Fibroblast of gingiva (primary cell): Measurements from ENCODE around the gene ZNF649.

Source experiments
- DNase-seq: peaks from one replicate; pipeline ENCODE4 v3.0.0-alpha.2; 2011; ENCODE audit warnings: low read depth

The ZNF649 gene

DNA sequence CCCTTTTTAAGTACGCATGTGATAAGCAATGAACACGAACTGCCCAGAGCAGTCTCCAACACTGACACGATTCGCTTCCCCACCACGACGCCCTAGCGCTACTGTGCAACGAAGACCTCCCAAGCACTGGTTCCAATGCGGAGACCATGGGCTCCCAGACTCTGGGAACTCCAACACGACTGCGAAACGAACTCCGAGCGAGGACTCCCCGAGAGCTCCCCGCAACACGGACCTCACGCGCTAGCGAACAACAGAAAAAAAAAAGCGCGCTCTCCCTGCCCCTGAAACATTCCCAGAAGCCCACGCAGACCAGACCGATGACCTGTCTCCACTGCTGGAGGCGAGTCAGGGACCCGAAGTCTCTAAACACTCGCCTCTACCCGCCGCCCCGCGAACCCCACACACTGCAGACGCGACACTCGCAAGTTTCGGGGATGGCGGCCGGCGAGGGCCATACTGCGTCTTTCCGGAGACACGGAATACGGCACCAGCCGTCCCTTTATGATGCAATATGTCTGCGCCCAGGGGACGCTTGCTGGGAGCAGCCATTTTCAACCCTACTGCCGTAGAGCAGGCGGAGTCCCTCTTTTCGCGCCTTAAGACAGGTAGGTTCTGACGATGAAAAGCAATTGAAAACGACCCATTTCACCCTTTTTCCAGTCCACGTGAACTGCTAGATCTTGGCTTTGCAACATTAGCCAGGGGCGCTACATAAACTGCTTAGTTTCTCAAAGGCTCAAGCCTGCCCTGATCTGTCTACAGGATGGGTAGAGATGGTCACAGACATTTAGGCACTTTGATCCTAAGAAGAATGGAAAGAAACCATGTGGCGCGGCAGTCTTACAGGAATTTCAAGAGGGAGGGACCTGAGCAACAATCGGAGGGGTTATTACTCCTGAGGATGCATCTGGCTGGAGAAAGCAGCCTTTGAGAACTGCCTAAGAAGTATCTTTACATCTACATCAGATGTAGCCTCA is 17.0 kb downstream of the ZNF649 start, which contains the start of gene ZNF577:
Gene ZNF577 (minus strand): TSS at position 430 of the 977 bp plus-strand sequence. CDS start 7,569 bp downstream, outside the sequence.
- DNase-seq = peak; percentile 92

DNA sequence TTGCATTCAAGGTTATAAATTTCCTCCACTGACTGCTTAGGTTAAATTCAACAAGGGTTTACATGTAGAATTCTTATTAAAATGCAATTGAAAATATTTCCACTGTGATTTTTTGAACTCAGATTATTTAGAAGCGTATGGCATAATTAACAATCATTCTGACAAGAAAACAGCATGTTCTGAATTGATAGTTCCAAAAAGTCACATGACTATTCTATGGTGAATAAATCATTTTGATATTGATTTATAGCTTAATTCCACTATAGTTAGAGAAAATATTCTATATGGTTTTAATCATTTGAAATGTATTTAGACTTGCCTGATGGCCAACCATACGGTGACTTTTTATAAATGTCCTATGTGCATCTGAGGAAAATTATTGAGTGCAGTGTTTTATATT is 20.1 kb downstream of the ZNF649 start:
- DNase-seq = no peak

DNA sequence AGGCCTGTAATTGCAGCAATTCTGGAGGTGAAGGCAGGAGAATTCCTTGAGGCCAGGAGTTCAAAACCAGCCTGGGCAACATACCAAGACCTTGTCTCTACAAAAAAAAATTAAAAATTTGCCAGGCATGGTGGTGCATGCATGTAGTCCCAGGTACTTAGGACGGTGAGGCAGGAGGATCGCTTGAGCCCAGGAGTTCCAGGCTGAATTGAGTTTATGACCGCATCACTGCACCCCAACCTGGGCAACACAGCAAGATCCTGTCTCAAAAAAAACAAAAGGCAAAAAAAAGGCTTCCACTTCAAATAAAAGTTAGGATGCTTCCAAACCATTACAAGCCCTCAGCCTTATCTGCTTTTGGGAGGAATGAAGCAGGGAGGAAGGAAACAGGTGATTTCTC is 22.3 kb downstream of the ZNF649 start:
- DNase-seq = no peak

DNA sequence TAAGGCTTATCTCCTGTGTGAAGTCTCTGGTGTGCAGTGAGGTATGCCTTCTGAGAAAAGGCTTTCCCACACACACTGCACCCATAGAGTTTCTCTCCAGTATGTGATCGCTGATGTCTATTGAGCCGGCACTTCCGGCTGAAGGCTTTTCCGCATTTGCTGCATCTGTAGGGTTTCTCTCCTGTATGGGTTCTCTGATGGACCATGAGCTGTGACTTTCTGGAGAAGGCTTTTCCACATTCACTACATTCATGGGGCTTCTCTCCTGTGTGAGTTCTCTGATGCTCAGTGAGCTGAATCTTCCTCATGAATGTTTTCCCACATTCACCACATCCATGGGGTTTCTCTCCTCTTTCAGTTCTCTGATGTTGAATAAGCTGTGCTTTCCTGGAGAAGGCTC is 31.7 kb downstream of the ZNF649 start:
- DNase-seq = no peak

DNA sequence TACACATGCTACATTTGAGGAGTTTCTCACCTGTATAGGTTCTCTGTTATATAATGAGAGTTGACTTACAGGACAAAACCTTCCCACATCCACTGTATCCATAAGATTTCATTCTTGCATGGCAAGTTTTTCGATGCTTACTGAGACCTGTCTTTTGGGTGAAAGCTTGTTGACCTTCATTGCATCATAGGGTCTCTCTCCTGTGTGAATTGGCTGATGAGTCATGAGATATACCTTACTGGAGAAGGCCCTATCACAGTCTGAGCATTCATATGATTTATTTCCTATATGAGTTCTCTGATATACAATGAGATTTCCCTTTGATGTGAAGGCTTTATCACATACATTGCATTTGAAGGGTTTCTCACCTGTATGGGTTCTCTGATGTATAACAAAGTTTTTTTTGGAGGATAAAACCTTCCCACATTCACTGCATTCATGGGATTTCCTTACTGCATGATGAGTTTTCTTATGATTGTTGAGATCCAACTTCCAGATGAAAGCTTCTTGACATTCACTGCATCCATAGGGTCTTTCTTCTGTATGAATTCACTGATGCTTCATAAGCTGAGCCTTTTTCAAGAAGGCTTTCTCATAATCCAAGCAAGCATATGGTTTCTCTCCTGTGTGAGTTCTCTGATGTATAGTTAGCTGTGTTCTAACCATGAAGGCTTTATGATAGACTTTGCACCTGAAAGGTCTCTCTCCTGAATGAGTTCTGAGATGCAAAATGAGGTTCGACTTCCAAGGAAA is 42.8 kb downstream of the ZNF649 start:
- no peak for DNase-seq
